ENCODE results near the gene CNTN6. TPM values are rescaled to one million over a fixed set of nuclear protein-coding genes. Genes with fewer than 3 reads are reported as not detected.

Gene CNTN6
- total and polyA plus RNA-seq, 2 experiments from 2014 or later = not detected

DNA sequence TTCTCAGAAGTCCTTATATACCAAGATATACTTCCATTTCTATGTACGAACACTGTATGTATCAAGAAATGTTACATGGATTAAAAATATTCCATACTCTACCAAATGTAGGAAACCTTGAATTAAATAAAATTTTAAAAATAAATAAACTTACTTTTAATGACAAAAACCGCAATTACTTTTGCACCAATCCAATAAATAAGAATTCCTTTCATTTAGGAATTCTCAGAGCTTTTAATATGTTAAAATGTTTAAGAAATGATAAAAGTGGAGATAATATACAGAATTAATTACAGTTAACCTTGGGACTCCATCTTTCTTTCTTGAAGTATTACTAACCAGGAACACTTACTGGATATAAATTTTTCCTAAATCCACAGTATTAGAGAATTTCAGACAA lies 272.7 kb downstream of the CNTN6 start:
- H3K27ac Mint-ChIP-seq = no peak overlapping the region
- H3K27me3 Mint-ChIP-seq (ENCODE audit: insufficient read depth, low read depth, poor library complexity) = peaks cover 4% of the 10 kb centered on the region
- Histone ChIP-seq H3K4me2 (no peak overlapping the region), H3K27ac (ENCODE audit: low read depth) (no peak overlapping the region), H2AFZ (no peak overlapping the region), H3F3A (replicated peaks; ENCODE audit: low read depth) (no peaks in the 10 kb centered on the region), H3K4me1 (ENCODE audit: insufficient read depth) (no peaks in the 10 kb centered on the region), H3K4me3 (no peak overlapping the region), H4K20me1 (replicated peaks; ENCODE audit: insufficient read depth) (no peaks in the 10 kb centered on the region), H3K27me3 (ENCODE audit: insufficient read depth) (no peaks in the 10 kb centered on the region), H3K36me3 (ENCODE audit: insufficient read depth) (no peaks in the 10 kb centered on the region), H3K79me2 (replicated peaks; ENCODE audit: insufficient read depth) (no peaks in the 10 kb centered on the region), H3K9me2 (ENCODE audit: insufficient read depth) (no peaks in the 10 kb centered on the region)
- H3K9me3 Mint-ChIP-seq = peaks cover 87% of the 10 kb centered on the region
- ATAC-seq (no peak), DNase-seq (ENCODE audit: low spot score) (no peak)
- TF ChIP-seq NANOG (IDR thresholded peaks at IDR 0.05; ENCODE audit: borderline replicate concordance) (no peak), STAT1 (IDR thresholded peaks at IDR 0.05; ENCODE audit: unreplicated experiment) (no peak), POLR2AphosphoS5 (IDR thresholded peaks at IDR 0.05; ENCODE audit: low read depth) (no peak), ETS1 (IDR thresholded peaks at IDR 0.05) (no peak), ZNF331 (CRISPR knock-in tag; IDR thresholded peaks at IDR 0.05; ENCODE audit: low read depth) (no peak), ZNF462 (CRISPR knock-in tag; IDR thresholded peaks at IDR 0.05) (no peak), EZH2phosphoT487 (IDR thresholded peaks at IDR 0.05; ENCODE audit: unreplicated experiment) (no peak)
- TF ChIP-seq, protein P1, sequence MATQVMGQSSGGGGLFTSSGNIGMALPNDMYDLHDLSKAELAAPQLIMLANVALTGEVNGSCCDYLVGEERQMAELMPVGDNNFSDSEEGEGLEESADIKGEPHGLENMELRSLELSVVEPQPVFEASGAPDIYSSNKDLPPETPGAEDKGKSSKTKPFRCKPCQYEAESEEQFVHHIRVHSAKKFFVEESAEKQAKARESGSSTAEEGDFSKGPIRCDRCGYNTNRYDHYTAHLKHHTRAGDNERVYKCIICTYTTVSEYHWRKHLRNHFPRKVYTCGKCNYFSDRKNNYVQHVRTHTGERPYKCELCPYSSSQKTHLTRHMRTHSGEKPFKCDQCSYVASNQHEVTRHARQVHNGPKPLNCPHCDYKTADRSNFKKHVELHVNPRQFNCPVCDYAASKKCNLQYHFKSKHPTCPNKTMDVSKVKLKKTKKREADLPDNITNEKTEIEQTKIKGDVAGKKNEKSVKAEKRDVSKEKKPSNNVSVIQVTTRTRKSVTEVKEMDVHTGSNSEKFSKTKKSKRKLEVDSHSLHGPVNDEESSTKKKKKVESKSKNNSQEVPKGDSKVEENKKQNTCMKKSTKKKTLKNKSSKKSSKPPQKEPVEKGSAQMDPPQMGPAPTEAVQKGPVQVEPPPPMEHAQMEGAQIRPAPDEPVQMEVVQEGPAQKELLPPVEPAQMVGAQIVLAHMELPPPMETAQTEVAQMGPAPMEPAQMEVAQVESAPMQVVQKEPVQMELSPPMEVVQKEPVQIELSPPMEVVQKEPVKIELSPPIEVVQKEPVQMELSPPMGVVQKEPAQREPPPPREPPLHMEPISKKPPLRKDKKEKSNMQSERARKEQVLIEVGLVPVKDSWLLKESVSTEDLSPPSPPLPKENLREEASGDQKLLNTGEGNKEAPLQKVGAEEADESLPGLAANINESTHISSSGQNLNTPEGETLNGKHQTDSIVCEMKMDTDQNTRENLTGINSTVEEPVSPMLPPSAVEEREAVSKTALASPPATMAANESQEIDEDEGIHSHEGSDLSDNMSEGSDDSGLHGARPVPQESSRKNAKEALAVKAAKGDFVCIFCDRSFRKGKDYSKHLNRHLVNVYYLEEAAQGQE (IDR thresholded peaks at IDR 0.05; ENCODE audit: unreplicated experiment) = no peak
- no peaks in the 10 kb centered on the region for H3K4me1 Mint-ChIP-seq
- H3K4me3 Mint-ChIP-seq = no peak overlapping the region
- H3K36me3 Mint-ChIP-seq (ENCODE audit: low read depth) = peaks cover 11% of the 10 kb centered on the region; the same call in 2 of the 3 replicates

All from GM23338 (cell line).